GM13977 (cell line): ENCODE measurements around the gene LDLRAD4.
A peak's percentile ranks its signal among the peaks of the same experiment; 100 is the strongest.

Source experiments
- DNase-seq: peaks from one replicate; pipeline ENCODE4 v3.0.0; 2012; ENCODE audit warnings: low spot score
- in situ Hi-C: fragments of 300-500 bp; cut with MboI; formaldehyde crosslinking; loops from one replicate; pipeline ENCODE4 v1.12.0; 2022; ENCODE audit warnings: low sequenced_read_pairs, low pct_unique_long_range_greater_than_20kb, mixed read lengths, inconsistent platforms; ENCODE audit not compliant: unreplicated experiment
- TF ChIP-seq, protein P1 (sequence below): IDR thresholded peaks from 2 replicates; pipeline ENCODE4 v1.5.1; 2012; ENCODE audit warnings: mild to moderate bottlenecking, control low read depth; ENCODE audit not compliant: insufficient read depth; ENCODE audit errors: extremely low read depth, missing control alignments

LDLRAD4 gene

DNA sequence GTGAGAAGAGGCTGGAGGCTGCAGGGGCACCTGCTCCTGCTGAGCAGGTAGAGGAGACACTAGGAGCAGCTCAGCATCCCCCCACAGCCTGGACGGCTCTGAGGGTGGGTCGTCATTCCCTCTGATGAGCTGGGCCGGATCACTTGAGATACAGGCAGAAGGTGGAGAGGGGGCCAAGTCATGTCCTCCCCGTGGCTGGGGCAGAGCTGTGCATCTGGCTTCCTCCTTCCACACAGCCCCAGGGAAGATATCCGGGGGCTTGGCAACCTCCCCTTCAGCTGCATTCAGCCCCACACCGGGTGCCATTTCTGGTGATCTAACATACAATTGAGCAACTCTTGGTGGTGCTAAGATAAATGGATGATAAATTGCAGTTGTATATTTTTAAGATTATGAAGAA lies 236.9 kb downstream of the LDLRAD4 start:
- TF ChIP-seq, protein P1, sequence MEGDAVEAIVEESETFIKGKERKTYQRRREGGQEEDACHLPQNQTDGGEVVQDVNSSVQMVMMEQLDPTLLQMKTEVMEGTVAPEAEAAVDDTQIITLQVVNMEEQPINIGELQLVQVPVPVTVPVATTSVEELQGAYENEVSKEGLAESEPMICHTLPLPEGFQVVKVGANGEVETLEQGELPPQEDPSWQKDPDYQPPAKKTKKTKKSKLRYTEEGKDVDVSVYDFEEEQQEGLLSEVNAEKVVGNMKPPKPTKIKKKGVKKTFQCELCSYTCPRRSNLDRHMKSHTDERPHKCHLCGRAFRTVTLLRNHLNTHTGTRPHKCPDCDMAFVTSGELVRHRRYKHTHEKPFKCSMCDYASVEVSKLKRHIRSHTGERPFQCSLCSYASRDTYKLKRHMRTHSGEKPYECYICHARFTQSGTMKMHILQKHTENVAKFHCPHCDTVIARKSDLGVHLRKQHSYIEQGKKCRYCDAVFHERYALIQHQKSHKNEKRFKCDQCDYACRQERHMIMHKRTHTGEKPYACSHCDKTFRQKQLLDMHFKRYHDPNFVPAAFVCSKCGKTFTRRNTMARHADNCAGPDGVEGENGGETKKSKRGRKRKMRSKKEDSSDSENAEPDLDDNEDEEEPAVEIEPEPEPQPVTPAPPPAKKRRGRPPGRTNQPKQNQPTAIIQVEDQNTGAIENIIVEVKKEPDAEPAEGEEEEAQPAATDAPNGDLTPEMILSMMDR, result no peak
- DNase-seq, result no peak
- in situ Hi-C loops, result no loop called here

GRCh38 chr18:13455960-13456481 lies 237.5 kb downstream of the LDLRAD4 start:
- TF ChIP-seq, protein P1, result no peak
- in situ Hi-C loops, result no loop called here
- peak; percentile 50 for DNase-seq

DNA sequence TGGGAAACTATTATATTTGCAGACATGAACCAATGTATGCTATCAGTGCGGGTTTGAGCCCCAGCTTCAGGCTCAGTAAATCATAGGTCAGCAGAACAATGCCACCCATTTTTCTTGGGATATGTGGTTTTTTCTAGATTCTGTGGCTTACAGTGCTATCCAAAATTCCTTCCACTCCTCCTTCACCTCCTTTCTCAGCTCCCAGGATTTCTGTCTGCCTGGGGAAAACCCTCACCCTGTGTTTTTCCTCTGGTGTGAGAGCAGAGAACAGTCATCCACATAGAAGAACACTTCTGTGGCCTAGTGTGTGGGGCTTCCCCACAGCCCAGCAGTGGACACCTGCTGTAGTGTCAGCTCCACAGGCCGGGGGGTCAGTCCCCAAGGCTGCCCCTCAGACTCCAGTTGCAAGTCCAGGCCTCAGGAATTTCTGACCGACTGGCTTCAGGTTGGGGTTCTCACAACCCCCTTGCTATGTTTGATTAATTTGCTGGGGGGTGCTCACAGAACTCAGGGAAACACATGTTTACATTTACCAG lies 238.2 kb downstream of the LDLRAD4 start:
- TF ChIP-seq, protein P1, result no peak
- DNase-seq, result no peak
- in situ Hi-C loops, result no loop called here

DNA sequence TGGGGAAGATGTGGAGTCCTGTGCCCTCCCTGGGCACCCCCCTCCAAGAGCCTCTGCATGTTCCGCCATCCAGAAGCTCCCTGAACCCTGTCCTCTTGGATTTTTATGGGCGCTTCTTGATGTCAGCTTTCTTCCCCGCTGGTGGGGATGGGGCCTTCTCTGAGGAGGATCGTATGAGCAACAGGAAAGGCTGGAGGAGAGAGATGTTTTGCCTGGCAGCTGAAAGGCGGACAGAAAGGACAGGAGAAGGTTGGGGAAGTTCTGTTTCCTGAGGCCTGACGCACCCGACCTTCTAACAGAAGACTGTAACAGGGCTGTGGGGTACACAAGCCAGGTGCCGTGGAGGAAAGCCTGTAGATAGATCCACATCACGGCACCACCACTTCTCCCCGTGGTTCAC lies 238.8 kb downstream of the LDLRAD4 start:
- no peak for DNase-seq
- TF ChIP-seq, protein P1, result no peak
- in situ Hi-C loops, result no loop called here

DNA sequence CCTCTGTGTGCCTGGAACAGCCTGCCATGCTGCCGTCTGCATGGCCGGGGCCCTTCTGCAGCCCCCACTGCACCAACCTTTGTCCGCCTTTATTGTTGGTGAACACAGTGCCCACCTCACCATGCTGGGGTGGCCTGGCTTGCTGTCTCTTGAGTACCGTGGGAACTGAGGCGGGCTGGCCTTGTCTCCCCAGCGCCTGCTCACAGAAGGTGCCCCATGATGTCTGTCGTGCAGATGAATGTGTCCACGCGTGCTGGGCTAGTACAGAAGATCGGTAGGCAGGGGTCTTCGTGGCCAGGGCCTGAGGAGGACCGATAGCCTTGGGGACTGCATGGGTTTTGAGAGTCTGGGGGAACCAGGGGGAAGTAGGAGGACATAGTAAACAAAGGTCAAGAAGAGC lies 242.4 kb downstream of the LDLRAD4 start:
- in situ Hi-C loops, result no loop called here
- no peak for DNase-seq
- TF ChIP-seq, protein P1, result no peak

- DNase-seq, result no peak
- in situ Hi-C loops, result no loop called here
- TF ChIP-seq, protein P1, result no peak
These were observed 242.9 kb downstream of the LDLRAD4 start for GRCh38 chr18:13461469-13461868.
